Skeletal muscle tissue (tissue), 4 donors: ENCODE results near the gene TMEM63C. TPM values are rescaled to one million over a fixed set of nuclear protein-coding genes. Genes with fewer than 3 reads are reported as not detected.

Source experiments
- H3K27ac ChIP-seq: one replicate; pipeline ENCODE4 v1.7.0; 2013; ENCODE audit warnings: mild to moderate bottlenecking, low read depth, low read length, inconsistent platforms
- H3K27me3 ChIP-seq, 3 donors: one replicate each; pipeline ENCODE4 v1.7.0; 2013; ENCODE audit warnings: low read length in 3 of 3; ENCODE audit not compliant: control insufficient read depth in 3 of 3, insufficient read depth in 3 of 3
- H3K36me3 ChIP-seq, 3 donors: one replicate each; pipeline ENCODE4 v1.7.0; 2013; ENCODE audit warnings: low read length in 3 of 3; ENCODE audit not compliant: control insufficient read depth in 3 of 3, insufficient read depth in 3 of 3
- H3K4me1 ChIP-seq, 3 donors: one replicate each; pipeline ENCODE4 v1.7.0; 2013; ENCODE audit warnings: low read length in 3 of 3, mild to moderate bottlenecking in 3 of 3; ENCODE audit not compliant: control insufficient read depth in 3 of 3, insufficient read depth in 3 of 3
- H3K4me3 ChIP-seq, 3 donors: one replicate each; pipeline ENCODE4 v1.7.0; 2013; ENCODE audit warnings: low read length in 3 of 3
- H3K9ac ChIP-seq, 3 donors: one replicate each; pipeline ENCODE4 v1.7.0; 2013; ENCODE audit warnings: low read length in 3 of 3, mild to moderate bottlenecking in 3 of 3, moderate library complexity in 2 of 3, low read depth in 1 of 3
- H3K9me3 ChIP-seq, 3 donors: one replicate each; pipeline ENCODE4 v1.7.0; 2013; ENCODE audit warnings: low read length in 3 of 3; ENCODE audit not compliant: control insufficient read depth in 3 of 3
- total RNA-seq: library from RNA; depleted of rRNA; stranded (reverse); fragments of >200 nt; gene quantifications from one replicate; pipeline ENCODE4 v1.2.3, GENCODE V29; 2014
- donor health status: Osteomylitis.

The TMEM63C gene
- total RNA-seq, 1 donor from 2014 or later = 3.1 TPM

GRCh38 chr14:77245820-77246219 lies 64.2 kb downstream of the TMEM63C start:
- Histone ChIP-seq H3K9ac (no peak overlapping the region), H3K4me3 (no peak overlapping the region), H3K9me3 (no peaks in the 10 kb centered on the region), H3K36me3 (no peaks in the 10 kb centered on the region), H3K4me1 (no peaks in the 10 kb centered on the region), H3K27me3 (peaks cover 0 to 6% (median 0%) of the 10 kb centered on the region in 3 donors), H3K27ac (no peak overlapping the region)

- H3K4me1 ChIP-seq = no peaks in the 10 kb centered on the region
- peaks cover under 1 to 9% (median 1%) of the 10 kb centered on the region in 3 donors for H3K27me3 ChIP-seq
- H3K27ac ChIP-seq = no peak overlapping the region
These were observed 65.2 kb downstream of the TMEM63C start for GRCh38 chr14:77246784-77247183.

GRCh38 chr14:77248666-77249065 lies 67.1 kb downstream of the TMEM63C start:
- Histone ChIP-seq H3K4me1 (no peaks in the 10 kb centered on the region), H3K9me3 (no peaks in the 10 kb centered on the region), H3K27me3 (peaks cover 6 to 20% (median 6%) of the 10 kb centered on the region in 3 donors), H3K36me3 (no peaks in the 10 kb centered on the region), H3K4me3 (no peak overlapping the region), H3K9ac (no peak overlapping the region), H3K27ac (no peak overlapping the region)

More at GRCh38 chr14:77246784-77247183, 65.2 kb downstream of the TMEM63C start:
- H3K9ac ChIP-seq = no peak overlapping the region
- no peaks in the 10 kb centered on the region for H3K9me3 ChIP-seq
- H3K36me3 ChIP-seq = no peaks in the 10 kb centered on the region
- no peak overlapping the region for H3K4me3 ChIP-seq

GRCh38 chr14:77249286-77249685 lies 67.7 kb downstream of the TMEM63C start:
- Histone ChIP-seq H3K27me3 (peaks cover 6 to 22% (median 10%) of the 10 kb centered on the region in 3 donors), H3K27ac (no peak overlapping the region), H3K9ac (no peak overlapping the region), H3K9me3 (no peaks in the 10 kb centered on the region), H3K36me3 (no peaks in the 10 kb centered on the region), H3K4me3 (no peak overlapping the region), H3K4me1 (no peaks in the 10 kb centered on the region)

GRCh38 chr14:77250927-77251326 lies 69.3 kb downstream of the TMEM63C start:
- no peak overlapping the region for H3K9ac ChIP-seq
- no peaks in the 10 kb centered on the region for H3K36me3 ChIP-seq
- H3K27me3 ChIP-seq = peaks cover 6 to 23% (median 10%) of the 10 kb centered on the region in 3 donors
- H3K4me1 ChIP-seq = no peaks in the 10 kb centered on the region
- H3K27ac ChIP-seq = no peak overlapping the region
- no peak overlapping the region for H3K4me3 ChIP-seq
- H3K9me3 ChIP-seq = no peaks in the 10 kb centered on the region

- no peak overlapping the region for H3K27ac ChIP-seq
- H3K4me1 ChIP-seq = no peaks in the 10 kb centered on the region
- no peak overlapping the region for H3K4me3 ChIP-seq
- H3K27me3 ChIP-seq = peaks cover 6 to 29% (median 10%) of the 10 kb centered on the region in 3 donors
- no peak overlapping the region for H3K9ac ChIP-seq
- H3K36me3 ChIP-seq = no peaks in the 10 kb centered on the region
- no peaks in the 10 kb centered on the region for H3K9me3 ChIP-seq
These were observed 70.3 kb downstream of the TMEM63C start for GRCh38 chr14:77251870-77252269.

- Histone ChIP-seq H3K9ac (no peak overlapping the region), H3K4me3 (no peak overlapping the region)
These were observed 72.0 kb downstream of the TMEM63C start for GRCh38 chr14:77253333-77254190.

GRCh38 chr14:77256694-77257093 lies 75.1 kb downstream of the TMEM63C start:
- H3K9me3 ChIP-seq = no peaks in the 10 kb centered on the region
- no peaks in the 10 kb centered on the region for H3K36me3 ChIP-seq
- no peaks in the 10 kb centered on the region for H3K4me1 ChIP-seq
- no peak overlapping the region for H3K4me3 ChIP-seq
- no peak overlapping the region for H3K27ac ChIP-seq
- H3K9ac ChIP-seq = no peak overlapping the region
- H3K27me3 ChIP-seq = peaks cover 5 to 39% (median 10%) of the 10 kb centered on the region in 3 donors

More at GRCh38 chr14:77253333-77254190, 72.0 kb downstream of the TMEM63C start:
- Histone ChIP-seq H3K27ac (no peak overlapping the region), H3K27me3 (peaks cover 6 to 37% (median 10%) of the 10 kb centered on the region in 3 donors), H3K36me3 (no peaks in the 10 kb centered on the region), H3K9me3 (no peaks in the 10 kb centered on the region), H3K4me1 (no peaks in the 10 kb centered on the region)

GRCh38 chr14:77257700-77258099 lies 76.1 kb downstream of the TMEM63C start:
- Histone ChIP-seq H3K27ac (no peak overlapping the region), H3K9ac (no peak overlapping the region), H3K4me3 (no peak overlapping the region), H3K9me3 (no peaks in the 10 kb centered on the region), H3K36me3 (no peaks in the 10 kb centered on the region), H3K4me1 (no peaks in the 10 kb centered on the region), H3K27me3 (peaks cover 0 to 34% (median 6%) of the 10 kb centered on the region in 3 donors)

- H3K9ac ChIP-seq = no peak overlapping the region
- H3K4me1 ChIP-seq = no peaks in the 10 kb centered on the region
- no peaks in the 10 kb centered on the region for H3K36me3 ChIP-seq
- peaks cover 0 to 28% (median 5%) of the 10 kb centered on the region in 3 donors for H3K27me3 ChIP-seq
- H3K4me3 ChIP-seq = no peak overlapping the region
- no peak overlapping the region for H3K27ac ChIP-seq
- no peaks in the 10 kb centered on the region for H3K9me3 ChIP-seq
These were observed 77.0 kb downstream of the TMEM63C start for GRCh38 chr14:77258566-77258965.
